PC-3 (cell line): ENCODE data around the gene NADK.
"Not testable (repeated sequence)": the region's sequence is repeated elsewhere in the genome, so short reads cannot be mapped to it uniquely, and the experiment has no call there.

Experiments used
- EZH2 ChIP-seq: fragments of 300-600 bp; sonication (generic); IDR thresholded peaks from one replicate; pipeline ENCODE4 v1.6.1; 2017; ENCODE audit warnings: antibody characterized with exemption, mild to moderate bottlenecking, low read length; ENCODE audit not compliant: unreplicated experiment
- EZH2phosphoT487 ChIP-seq: fragments of 300-600 bp; sonication (generic); IDR thresholded peaks from 2 replicates; pipeline ENCODE4 v1.6.1; 2018; ENCODE audit warnings: mild to moderate bottlenecking, antibody characterized with exemption, low read length, borderline replicate concordance
- TF ChIP-seq, protein P1 (sequence below): fragments of 300-600 bp; sonication (generic); conservative IDR thresholded peaks from 2 replicates; pipeline ENCODE4 v1.5.1; 2017; ENCODE audit warnings: antibody characterized with exemption, low read depth, mild to moderate bottlenecking, low read length

DNA sequence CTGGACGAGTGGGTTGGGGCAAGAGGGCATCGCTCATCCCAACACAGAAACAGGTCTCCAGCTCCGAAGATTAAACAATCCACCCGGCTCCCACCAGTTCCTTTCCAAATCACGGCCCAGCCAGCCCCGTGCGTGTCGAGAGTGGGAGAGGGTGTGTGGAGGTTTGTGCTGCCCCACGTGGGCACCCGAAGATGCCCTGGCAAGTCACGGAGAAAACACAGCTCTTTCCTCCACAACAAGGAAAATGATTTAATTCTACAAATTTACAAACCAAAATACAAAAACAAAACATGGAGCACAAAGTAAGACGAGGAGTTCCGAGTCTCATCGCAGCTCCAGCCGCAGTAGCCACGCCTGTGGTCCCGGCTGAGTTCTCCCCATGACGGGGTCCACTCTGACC, 75.8 kb downstream of the NADK start:
- TF ChIP-seq, protein P1, sequence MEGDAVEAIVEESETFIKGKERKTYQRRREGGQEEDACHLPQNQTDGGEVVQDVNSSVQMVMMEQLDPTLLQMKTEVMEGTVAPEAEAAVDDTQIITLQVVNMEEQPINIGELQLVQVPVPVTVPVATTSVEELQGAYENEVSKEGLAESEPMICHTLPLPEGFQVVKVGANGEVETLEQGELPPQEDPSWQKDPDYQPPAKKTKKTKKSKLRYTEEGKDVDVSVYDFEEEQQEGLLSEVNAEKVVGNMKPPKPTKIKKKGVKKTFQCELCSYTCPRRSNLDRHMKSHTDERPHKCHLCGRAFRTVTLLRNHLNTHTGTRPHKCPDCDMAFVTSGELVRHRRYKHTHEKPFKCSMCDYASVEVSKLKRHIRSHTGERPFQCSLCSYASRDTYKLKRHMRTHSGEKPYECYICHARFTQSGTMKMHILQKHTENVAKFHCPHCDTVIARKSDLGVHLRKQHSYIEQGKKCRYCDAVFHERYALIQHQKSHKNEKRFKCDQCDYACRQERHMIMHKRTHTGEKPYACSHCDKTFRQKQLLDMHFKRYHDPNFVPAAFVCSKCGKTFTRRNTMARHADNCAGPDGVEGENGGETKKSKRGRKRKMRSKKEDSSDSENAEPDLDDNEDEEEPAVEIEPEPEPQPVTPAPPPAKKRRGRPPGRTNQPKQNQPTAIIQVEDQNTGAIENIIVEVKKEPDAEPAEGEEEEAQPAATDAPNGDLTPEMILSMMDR, result not testable (repeated sequence)
- TF ChIP-seq EZH2phosphoT487, EZH2: not testable (repeated sequence)
